ENCODE measurements around the gene SUGP1.

GRCh38 chr19:19329126-19329525 is 8.8 kb upstream of the SUGP1 start:
- TF ChIP-seq CTCF (IDR thresholded peaks at IDR 0.05 in 4 of 5, conservative IDR thresholded peaks at IDR 0.05 in 1 of 5) (no peak), POLR2A (IDR thresholded peaks at IDR 0.05) (no peak)
